CD4-positive, alpha-beta T cell (primary cell): ENCODE data around the gene GNG3. TPM values are rescaled to one million over a fixed set of nuclear protein-coding genes. Genes with fewer than 3 reads are reported as not detected.

Source experiments
- ATAC-seq: fragments of 200-7000 bp; cut with Tn5 transposase; one replicate; pipeline ENCODE4 v1.10.0; 2022; ENCODE audit warnings: mild to moderate bottlenecking; ENCODE audit not compliant: poor library complexity
- CTCF ChIA-PET: fragments of 350-600 bp; sonication (Branson Sonifier 250); formaldehyde crosslinking; loops from one replicate; lab custom pipeline; 2021; ENCODE audit warnings: antibody characterized with exemption, inconsistent platforms; lab: Charles Lee
- POLR2A ChIA-PET: fragments of 350-600 bp; sonication (Branson Sonifier 250); formaldehyde crosslinking; loops from one replicate; lab custom pipeline; 2021; ENCODE audit warnings: antibody characterized with exemption, inconsistent platforms; lab: Charles Lee
- DNase-seq, 14 experiments: peaks; one replicate each; pipeline ENCODE4 v3.0.0-alpha.2; 2013 to 2020; ENCODE audit warnings: mixed read lengths in 2 of 14
- H3K27ac ChIP-seq, 2 donors: one replicate each; pipeline versions ENCODE4 v1.5.1 to v1.7.0; 2013; ENCODE audit warnings: low read length in 2 of 2, low read depth in 1 of 2, mild to moderate bottlenecking in 1 of 2
- H3K27me3 ChIP-seq, 2 experiments: 1 replicate in 1 of 2; 2 replicates in 1 of 2; pipeline versions ENCODE4 v1.6.1 to v1.7.0; 2013; ENCODE audit warnings: low read length in 2 of 2, control low read depth in 1 of 2, mild to moderate bottlenecking in 1 of 2, moderate library complexity in 1 of 2; ENCODE audit not compliant: insufficient read depth in 2 of 2, control insufficient read depth in 1 of 2
- H3K36me3 ChIP-seq: one replicate; pipeline ENCODE4 v1.6.1; 2013; ENCODE audit warnings: low read length, control low read depth; ENCODE audit not compliant: insufficient read depth
- H3K4me1 ChIP-seq: one replicate; pipeline ENCODE4 v1.6.1; 2013; ENCODE audit warnings: low read length, control low read depth; ENCODE audit not compliant: insufficient read depth
- H3K4me3 ChIP-seq: one replicate; pipeline ENCODE4 v1.5.1; 2013; ENCODE audit warnings: mild to moderate bottlenecking, low read length, moderate library complexity
- H3K9me3 ChIP-seq, 2 experiments: 1 replicate in 1 of 2; 2 replicates in 1 of 2; pipeline versions ENCODE4 v1.6.1 to v1.7.0; 2013; ENCODE audit warnings: low read length in 2 of 2, mild to moderate bottlenecking in 2 of 2, control low read depth in 1 of 2, moderate library complexity in 1 of 2; ENCODE audit not compliant: control insufficient read depth in 1 of 2, insufficient read depth in 1 of 2
- H3K27ac Mint-ChIP-seq: one replicate; pipeline ENCODE4 v1.8.0; 2020; ENCODE audit warnings: mixed read lengths
- H3K27me3 Mint-ChIP-seq: one replicate; pipeline ENCODE4 v1.8.0; 2021; ENCODE audit warnings: mixed read lengths
- H3K36me3 Mint-ChIP-seq: one replicate; pipeline ENCODE4 v1.8.0; 2021; ENCODE audit warnings: low read depth, mixed read lengths
- H3K4me1 Mint-ChIP-seq: one replicate; pipeline ENCODE4 v1.8.0; 2021; ENCODE audit warnings: low read depth, mixed read lengths
- H3K4me3 Mint-ChIP-seq: one replicate; pipeline ENCODE4 v1.8.0; 2020; ENCODE audit warnings: mild to moderate bottlenecking, mixed read lengths
- H3K9me3 Mint-ChIP-seq: one replicate; pipeline ENCODE4 v1.8.0; 2020; ENCODE audit warnings: mixed read lengths
- intact Hi-C, 2 experiments: fragments of 100-400 bp; cut with DNase I in 1 of 2; cut with micrococcal nuclease in 1 of 2; formaldehyde crosslinking; loops; one replicate each; pipeline versions ENCODE4 v1.15.1 to v1.9.0; 2023 to 2025; cut with DNase I, micrococcal nuclease
- total RNA-seq, 174 experiments: library from RNA in 2 of 174; stranded (reverse) in 2 of 174; gene quantifications; one replicate each; pipeline ENCODE4 v1.2.3 and lab custom pipeline; 2021 to 2026
- TF ChIP-seq, protein P1 (sequence below): fragments of 200-600 bp; IDR thresholded peaks from one replicate; pipeline ENCODE4 v1.8.0; 2022; ENCODE audit warnings: antibody characterized with exemption, mild to moderate bottlenecking

GNG3 gene
- total RNA-seq, 2 experiments from 2014 or later: not detected

DNA sequence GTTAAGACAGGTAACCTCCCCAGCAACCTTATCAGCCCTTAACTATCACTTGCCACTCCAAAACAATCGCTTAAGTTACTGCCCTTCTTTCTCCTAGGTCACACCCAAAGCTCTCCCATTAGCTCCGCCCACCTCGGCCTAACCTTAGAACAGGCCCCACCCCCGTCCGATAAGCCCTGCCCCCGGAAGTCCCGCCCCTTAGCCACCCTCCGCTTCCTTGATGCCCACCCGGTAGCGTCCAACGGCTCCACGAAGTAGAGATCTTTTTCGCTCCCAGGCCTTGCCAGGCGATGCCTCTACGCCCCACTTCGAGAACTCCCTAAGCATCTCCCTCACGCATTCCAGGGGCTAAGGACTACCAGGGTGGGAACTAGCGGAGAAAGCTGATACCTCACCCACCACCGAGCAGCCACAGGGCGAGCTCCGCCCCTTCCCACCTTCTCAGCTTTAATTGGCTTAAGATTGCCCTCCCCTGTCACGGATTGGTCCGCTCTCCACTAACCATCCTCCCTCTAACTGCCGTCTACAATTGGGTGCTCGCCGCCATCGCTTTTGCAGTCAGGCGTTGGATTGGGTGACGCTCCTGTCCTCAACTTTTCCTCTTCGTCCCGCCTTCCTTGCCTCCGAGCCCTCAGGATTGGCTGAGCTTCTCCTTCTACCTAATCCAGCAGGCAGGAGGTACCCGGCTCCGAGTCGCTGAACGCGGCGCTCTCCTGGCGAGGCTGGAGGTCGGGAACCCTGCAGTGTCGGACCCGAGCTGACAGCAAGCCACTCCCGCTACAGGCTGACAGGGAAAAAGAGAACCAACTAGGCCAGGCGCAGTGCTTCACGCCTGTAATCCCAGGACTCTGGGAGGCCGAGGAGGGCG is 46.5 kb downstream of the GNG3 start, which contains the start of gene ZBTB3:
Gene ZBTB3, minus strand, starts transcription at position 425 of the 868 bp plus-strand sequence. CDS start 496 bp downstream, outside the sequence.
- peak within 1 kb of the TSS; percentile 84 to 88 for H3K27ac ChIP-seq
- H3K9me3 ChIP-seq: no peaks in the 10 kb centered on the region
- peaks cover 41% of the 10 kb centered on the region for H3K4me1 ChIP-seq
- peak within 1 kb of the TSS; percentile 80 for H3K4me3 ChIP-seq
- H3K4me3 Mint-ChIP-seq: peak within 1 kb of the TSS; percentile 93
- H3K36me3 ChIP-seq: peaks cover 21% of the 10 kb centered on the region
- peak within 1 kb of the TSS; percentile 89 for H3K27ac Mint-ChIP-seq
- H3K36me3 Mint-ChIP-seq: peaks cover 18% of the 10 kb centered on the region
- no peaks in the 10 kb centered on the region for H3K9me3 Mint-ChIP-seq
- POLR2A ChIA-PET: interaction anchor here (0.8 to 5.6 kb wide), 43 partner anchors 8 to 1564 kb away, joined by 3 to 228 read pairs (median 6); partner anchors contain the start of genes B3GAT3, C11orf98, CSKMT and EEF1G
- no peaks in the 10 kb centered on the region for H3K27me3 Mint-ChIP-seq
- peak; percentile 92 to 100 (median 97) for DNase-seq
- no peaks in the 10 kb centered on the region for H3K27me3 ChIP-seq
- peaks cover 35% of the 10 kb centered on the region for H3K4me1 Mint-ChIP-seq
- intact Hi-C loops: loop anchor here (1.0 to 5.0 kb wide), 5 partner anchors 7 to 88 kb away; partner anchors contain the start of genes TTC9C (in 2 of the 2), POLR2G (in 1 of the 2) and TMEM179B (in 1 of the 2)
- CTCF ChIA-PET: interaction anchor here (0.6 to 3.8 kb wide), 7 partner anchors 8 to 127 kb away, joined by 3 to 42 read pairs (median 6); partner anchors contain the start of genes HNRNPUL2, SLC3A2, TAF6L and TMEM179B
- ATAC-seq: peak; percentile 93
- TF ChIP-seq, protein P1, sequence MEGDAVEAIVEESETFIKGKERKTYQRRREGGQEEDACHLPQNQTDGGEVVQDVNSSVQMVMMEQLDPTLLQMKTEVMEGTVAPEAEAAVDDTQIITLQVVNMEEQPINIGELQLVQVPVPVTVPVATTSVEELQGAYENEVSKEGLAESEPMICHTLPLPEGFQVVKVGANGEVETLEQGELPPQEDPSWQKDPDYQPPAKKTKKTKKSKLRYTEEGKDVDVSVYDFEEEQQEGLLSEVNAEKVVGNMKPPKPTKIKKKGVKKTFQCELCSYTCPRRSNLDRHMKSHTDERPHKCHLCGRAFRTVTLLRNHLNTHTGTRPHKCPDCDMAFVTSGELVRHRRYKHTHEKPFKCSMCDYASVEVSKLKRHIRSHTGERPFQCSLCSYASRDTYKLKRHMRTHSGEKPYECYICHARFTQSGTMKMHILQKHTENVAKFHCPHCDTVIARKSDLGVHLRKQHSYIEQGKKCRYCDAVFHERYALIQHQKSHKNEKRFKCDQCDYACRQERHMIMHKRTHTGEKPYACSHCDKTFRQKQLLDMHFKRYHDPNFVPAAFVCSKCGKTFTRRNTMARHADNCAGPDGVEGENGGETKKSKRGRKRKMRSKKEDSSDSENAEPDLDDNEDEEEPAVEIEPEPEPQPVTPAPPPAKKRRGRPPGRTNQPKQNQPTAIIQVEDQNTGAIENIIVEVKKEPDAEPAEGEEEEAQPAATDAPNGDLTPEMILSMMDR: no peak

DNA sequence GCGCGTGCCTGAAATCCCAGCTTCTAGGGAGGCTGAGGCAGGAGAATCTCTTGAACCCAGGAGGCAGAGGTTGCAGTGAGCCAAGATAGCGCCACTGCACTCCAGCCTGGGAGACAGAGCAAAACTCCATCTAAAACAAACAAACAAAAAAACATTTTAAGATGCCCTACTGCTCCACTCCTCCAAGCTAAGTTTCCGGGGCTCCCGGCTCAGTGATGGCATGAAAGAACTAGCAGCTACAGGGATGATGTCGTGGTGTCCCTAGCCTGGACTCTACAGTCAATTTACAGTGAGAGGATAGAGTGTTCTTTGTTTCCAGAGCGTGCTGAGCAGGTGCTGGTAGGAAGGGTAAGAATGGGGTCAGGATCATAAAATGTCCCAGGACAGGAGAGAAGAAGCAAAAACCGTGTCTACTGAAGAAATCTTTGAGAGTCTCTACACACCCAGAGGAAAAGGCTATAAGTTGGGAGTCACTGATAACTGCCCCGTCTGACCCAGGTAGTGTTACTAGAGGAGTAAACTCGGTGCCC is 47.7 kb downstream of the GNG3 start:
- Mint-ChIP-seq H3K4me1 (peaks cover 27% of the 10 kb centered on the region), H3K4me3 (peak overlapping the region; percentile 61), H3K36me3 (peaks cover 13% of the 10 kb centered on the region), H3K27me3 (no peaks in the 10 kb centered on the region), H3K9me3 (no peaks in the 10 kb centered on the region), H3K27ac (no peak overlapping the region)
- CTCF ChIA-PET: interaction anchor here (0.6 to 3.8 kb wide), 5 partner anchors 16 to 126 kb away, joined by 3 to 42 read pairs (median 4); partner anchors contain the start of genes SLC3A2, TAF6L and TMEM179B
- DNase-seq (no peak), ATAC-seq (no peak)
- peaks cover 34% of the 10 kb centered on the region for H3K4me1 ChIP-seq
- POLR2A ChIA-PET: interaction anchor here (1.8 to 4.0 kb wide), 8 partner anchors 10 to 182 kb away, joined by 4 to 228 read pairs (median 42); partner anchors contain the start of genes EEF1G, HNRNPUL2, STX5 and TAF6L
- no peaks in the 10 kb centered on the region for H3K27me3 ChIP-seq
- H3K9me3 ChIP-seq: no peaks in the 10 kb centered on the region
- peaks cover 19% of the 10 kb centered on the region for H3K36me3 ChIP-seq
- no peak overlapping the region for H3K27ac ChIP-seq
- H3K4me3 ChIP-seq: no peak overlapping the region
- TF ChIP-seq, protein P1: no peak
- intact Hi-C loops: loop anchor here in 1 of 2 experiments (2.0 kb wide), 1 partner anchor 26 kb away; the partner anchor contains the start of gene TTC9C
